Retina (tissue), 1 donor: ENCODE data around the gene TSSK2.

Source experiments
- DNase-seq: peaks from one replicate; pipeline ENCODE4 v3.0.0-alpha.2; 2016

TSSK2 gene

DNA sequence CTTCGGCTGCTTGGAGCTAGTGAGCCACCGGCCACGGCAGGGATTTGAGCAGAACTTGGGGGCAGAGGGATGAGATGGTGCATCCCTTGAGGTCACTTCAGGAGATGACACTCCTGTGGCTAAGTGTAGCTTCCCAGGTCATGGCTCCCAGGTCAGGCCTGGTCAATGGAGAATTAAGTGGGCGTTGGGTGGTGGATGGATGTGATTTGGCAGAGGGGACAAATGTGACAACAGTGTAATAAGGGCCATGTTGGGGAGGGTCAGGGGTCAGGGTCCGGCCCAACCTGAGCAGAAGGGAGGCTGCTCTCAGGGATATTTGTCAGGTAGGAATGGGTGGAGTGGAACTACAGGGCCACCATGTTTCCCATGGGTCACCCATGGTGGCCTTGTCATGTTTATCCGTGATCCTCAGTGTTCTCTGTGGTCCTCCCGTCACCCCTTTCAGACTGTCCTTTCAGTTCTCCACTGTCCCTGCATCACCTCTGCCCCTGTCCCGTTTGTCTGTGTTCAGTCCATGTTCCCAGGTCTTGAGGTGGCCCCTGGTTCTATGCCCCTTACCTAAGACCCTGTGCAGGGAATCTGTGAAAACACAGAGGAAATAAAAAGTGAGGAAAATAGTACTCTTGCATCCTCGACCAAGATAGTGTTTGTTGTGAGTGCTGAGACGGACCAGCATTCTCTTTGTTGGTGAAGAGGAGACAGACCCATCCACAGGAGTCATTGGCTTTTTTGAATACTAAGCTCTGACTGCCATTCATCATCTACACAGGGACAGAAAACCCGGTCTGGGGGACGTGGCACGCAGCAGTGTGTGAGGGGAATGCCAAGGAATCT, 41.3 kb downstream of the TSSK2 start:
- DNase-seq = no peak

DNA sequence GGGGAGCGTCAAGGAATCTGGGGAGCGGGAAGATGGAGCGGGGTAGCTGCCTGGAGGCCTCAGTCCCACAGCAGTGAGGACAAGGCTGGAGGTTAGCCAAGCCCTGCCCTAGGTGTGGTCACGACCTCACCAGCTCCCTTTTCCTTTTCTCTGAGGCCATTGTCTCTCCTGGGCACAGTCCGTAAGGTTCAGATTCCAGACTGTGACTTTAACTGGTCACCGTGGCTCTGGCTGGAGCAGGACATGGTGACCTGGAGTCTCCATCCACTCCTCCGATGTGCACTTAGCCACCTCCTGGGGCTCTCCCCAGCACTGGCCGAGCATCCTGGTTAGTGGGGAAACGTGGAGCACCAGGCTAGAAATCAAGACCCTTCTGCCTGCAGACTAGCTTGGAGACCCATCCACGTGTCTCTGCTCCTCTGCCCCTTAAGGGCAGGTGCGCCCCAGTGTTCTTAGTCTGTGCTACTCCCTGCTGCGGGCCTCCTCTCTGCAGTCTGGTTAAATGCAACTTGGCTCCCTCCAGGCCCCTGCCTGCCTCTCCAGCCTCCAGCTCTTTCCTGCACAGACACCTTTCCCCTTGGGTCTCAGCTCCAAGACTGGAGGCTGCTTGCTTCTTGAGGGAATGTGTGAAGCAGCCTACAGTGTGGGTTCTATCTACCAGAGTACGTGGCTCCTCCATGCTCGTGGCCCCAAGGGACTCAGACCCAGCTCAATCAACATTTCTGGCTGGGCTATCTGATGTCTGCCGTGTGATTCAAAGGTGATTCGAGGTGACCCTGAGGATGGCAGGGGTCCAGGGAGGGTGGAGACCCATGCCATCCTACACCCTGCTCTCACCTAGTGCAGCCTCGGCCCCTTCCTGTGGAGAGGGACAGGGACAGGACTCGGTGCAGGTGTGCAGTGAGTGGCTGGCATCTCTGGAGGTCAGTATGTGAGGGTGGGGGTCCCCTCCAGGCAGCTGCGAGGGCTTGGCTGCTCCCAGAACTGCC, 42.2 kb downstream of the TSSK2 start:
- DNase-seq = no peak

DNA sequence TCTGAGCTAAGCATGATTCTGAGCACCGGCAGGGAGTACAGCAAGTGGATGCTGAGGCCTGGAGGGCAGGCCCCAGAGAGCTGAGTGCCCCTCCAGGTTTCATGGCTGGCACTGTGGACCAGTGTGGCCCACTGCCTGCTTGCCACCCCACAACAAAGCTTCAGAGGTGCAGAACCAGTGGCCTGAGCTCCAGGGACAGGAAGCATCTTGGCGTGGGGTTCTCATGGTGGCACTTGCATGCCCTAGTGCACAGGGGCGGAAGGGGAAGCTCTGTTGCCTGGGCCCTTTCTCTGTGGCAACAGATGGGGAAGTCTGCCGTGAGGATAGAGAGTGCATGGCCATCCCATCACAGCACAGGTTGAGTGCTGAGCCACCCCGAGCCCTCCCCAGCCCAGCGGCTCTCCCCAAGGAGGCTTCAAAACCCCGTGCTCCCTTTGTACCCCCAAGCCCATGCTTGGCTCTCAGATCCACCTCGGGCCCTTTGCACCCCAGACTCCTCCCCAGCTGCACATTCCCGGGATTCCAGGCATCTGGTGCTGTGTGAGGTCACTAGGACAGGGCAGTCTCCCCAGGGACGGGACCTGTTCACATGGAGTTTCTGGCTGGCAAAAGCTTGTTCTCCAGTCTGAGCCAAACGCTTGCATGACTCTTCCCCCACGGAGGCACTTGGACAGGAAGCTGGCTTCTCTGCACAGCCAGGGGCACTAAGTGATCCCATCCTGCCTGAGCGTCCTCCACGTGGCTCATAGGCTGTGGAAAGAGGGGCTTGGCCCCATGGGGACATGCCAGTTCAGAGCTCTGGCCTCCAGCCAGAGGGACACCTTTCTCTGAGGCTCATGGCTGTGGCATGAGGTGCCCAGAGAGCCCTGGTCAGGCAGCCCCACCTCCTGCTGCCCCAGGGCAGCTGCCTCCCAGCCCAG, 43.3 kb downstream of the TSSK2 start:
- DNase-seq = no peak

DNA sequence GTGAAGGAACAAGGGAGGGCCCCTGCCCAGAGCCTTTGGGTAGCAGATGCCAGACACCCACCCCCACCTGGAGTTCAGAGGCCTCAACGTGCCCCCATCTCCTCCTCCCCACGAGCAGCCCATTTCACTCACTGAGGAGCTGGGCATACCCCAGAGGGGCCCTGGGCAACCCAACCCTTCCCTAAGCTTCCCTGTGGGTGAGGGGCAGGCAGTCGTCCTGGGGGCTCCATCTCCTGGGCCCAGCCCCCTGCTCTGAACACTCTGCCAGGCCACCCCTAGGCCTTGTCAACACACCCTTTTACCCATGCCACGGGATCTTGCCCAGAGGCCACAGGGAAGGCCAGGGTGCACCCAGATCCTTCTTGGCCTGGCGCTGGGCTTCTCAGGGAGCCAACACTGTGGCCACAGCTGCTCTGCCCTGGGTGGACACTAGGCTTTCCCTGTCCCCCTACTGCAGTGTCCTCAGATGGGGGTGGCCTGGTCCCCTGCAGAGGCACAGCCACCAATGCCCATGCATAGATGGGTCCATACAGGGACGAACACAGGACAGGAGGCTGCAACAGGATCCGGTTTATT, 44.0 kb downstream of the TSSK2 start:
- no peak for DNase-seq

DNA sequence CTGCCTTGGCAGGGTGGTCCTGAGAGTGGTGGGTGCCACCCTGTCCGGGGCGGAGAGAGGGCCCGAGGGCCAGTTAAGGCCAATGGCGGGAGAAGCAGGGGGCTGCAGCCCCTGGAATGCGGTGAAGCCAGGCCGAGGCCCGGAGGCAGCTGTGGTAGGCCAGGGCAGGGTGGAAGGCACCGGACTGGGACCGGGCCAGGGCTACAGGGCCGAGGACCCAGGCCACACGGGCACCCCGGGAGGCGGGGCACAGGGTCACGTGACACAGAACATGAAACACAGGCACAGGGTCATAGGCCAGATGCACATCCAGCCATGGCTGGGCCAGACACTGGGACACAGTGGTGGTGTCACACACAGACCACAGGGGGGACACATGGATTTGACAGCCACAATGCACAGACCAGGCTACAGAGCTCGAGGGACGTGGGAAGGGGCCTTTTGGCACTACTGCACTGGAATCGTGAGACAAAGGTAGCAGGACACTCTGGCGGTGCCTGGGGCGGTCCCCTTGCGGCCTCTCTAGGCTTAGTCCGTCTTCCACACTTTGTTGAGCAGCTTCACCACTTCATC, 44.6 kb downstream of the TSSK2 start:
- DNase-seq = no peak

DNA sequence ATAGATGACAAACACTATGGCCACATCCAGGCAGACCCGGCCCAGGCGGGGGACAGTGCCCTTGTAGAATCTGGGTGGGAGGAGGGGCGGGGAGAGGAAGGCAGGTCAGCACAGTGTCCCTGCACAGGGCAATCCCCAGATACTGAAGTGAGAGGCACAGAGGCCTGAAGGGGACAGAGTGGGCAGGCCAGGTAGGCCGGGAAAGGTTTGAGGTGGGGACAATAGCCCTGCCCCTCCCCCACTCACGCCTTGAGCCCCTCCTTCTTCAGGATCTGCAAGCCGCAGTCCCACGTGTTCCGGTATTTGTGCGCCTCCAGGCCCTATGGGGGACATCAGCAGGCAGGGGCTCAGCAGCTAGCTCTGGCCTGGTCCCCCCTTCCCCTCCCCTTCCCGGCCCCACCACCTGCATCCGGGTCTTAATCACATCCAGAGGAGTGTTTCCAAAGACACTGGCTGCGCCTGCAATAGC, 45.1 kb downstream of the TSSK2 start:
- DNase-seq = no peak

DNA sequence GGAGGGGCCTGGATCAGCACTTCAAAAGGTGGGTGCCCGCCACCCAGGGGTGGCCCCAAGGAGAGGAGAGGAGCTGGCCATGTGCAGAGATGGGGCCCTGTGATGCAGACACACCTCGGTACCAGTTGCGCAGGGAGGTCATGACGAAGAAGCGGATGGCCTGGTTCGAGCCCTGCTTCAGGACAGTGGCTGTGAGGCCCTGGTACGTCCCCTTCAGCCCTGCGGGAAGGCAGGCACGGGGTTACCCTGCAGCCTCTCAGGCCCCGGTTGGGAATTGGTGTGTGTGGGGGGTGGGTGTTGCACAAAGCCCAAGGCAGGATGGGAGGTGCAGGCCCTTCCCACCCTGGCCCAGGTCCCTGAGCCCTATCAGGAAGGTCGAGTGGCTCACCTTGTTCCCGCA, 45.6 kb downstream of the TSSK2 start:
- DNase-seq = no peak

DNA sequence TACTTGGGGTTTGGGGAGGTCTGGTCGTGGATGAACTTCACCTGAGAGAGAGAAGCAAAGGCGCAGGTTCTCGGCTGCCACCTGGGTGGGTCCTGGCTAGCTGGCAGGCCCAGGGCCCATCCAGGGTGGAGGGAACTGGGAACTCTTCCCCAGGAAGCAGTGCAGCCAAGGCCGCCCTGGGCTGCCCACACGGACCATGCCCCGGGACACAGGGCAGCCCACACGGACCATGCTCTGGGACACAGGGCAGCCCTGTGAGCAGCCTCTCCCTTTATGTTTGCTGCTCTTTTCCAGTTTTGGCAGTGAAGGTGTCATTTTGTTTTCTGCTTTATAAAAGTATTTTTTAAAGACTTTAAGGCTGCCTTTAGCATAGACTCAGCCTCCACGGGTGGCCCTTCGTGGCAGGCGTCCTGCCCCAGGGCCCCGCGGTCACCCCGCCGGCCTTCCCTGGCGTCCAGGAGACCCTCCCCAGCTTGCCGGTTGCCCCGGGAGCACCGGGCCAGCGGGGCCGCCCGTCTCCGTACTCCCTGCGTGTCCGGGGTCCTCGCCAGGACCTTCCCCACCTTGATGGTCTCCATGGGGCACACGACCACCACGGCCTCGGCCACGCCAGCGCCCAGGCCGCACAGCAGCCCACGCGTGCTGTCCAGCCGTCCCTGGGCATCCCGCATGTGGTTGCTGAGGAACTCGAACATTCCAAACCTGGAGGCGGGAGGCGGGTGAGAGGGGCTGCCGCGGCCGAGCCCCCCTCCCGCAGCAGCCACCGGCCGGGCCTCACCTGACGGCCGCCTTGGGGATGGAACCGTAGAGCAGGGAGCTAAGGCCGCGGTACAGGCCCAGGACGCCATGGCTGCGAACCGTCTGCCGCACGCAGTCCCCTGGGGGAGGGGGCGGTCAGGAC, 46.3 kb downstream of the TSSK2 start:
- no peak for DNase-seq

DNA sequence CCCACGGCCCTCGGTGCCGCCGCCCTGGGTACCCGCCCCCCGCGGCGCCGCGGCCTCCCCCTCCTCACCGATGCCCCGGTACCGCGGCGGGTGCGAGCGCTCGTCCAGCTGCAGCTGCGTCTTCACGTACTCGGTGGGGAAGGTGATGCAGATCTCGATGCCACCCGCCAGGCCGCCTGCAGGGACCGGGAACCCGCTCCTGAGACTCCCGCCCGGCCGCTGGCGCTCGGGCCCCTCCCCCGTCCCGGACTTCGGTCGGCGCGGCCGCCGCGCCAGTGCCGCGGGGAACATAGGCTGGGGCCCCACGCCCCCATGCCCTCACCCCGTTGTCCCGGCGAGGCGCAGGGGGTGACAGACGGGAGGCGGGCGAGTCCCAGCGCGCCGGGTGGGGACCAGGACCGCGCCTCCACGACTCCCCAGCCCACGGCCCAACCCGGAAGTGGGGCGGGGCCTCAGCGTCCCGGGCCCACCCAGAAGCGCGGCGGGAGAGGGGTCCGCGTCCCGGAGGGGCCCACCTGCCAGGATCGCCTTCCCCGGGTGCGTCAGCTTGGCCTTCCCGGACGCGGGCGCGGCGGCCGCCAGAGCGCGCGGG, 47.1 kb downstream of the TSSK2 start:
- peak; percentile 72 for DNase-seq

DNA sequence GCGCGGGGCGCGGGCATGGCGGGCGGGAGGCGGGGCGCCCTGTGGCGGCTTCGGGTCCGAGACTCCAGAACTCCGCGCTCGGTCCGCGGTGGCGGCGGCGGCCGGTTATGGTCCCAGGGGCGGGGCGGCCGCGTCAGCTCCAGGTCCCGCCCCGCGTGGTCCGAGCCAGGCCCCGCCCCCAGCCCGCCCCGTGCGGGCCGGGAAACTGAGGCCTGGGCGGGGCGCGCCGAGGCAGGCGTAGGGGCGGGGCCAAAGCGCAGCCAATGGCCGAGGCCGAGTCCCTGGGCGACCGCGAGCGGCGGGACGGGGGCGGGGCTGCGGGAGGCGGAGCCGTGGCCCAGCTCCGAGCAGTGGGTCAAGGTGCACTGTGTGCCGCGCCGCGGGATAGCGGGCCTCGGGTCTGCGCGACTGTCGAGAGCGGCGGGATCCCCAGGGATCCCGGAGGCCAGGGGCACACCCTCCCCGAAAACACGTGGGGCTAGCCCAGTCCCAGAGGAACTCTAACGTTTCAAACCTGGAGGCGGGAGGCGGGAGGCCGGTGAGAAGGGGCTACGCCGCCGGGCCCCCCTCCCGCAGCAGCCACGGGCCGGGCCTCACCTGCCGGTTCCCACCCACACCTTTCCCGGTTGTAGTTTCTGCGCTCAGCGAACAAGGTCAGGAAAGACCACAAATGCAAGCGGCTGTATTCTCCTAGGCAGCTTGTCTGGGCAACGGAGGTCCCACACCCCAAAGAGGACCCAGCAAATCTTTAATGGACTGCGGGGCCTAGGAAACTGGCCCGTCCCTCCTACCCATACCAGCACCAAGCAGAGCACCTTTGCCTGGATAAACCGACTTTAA, 47.8 kb downstream of the TSSK2 start, which contains the start of gene SLC25A1:
Gene SLC25A1 (minus strand): TSS at position 80 of the 840 bp plus-strand sequence. CDS start 63 bp downstream, at position 17.
- peak; percentile 86 for DNase-seq

DNA sequence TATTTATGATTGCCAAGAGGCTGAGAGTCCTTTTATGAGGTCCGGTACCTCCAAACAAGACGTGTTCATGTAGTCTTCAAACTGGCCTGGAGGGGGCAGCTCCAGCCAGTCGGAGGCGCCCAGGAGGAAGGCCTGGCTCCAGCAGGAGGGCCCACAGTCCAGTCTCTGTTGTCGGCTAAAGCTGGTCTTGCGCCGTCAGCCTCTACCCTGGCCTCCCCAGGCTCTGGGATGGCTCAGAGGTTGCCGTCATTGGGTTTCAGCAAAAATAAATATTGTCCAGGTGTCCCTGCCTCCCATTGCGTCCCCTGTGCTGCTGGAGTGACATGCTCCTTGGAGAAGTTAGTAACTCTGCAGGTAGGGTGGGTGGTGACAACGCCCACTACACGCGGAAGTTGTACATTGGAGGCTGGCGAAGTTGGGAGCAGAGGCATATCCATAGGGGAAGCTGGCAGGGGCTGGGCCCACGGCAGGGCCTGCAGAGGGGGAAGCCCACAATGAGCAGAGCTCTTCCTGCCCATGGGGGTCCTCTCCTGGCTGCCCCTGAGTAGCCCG, 48.5 kb downstream of the TSSK2 start:
- DNase-seq = peak; percentile 86

DNA sequence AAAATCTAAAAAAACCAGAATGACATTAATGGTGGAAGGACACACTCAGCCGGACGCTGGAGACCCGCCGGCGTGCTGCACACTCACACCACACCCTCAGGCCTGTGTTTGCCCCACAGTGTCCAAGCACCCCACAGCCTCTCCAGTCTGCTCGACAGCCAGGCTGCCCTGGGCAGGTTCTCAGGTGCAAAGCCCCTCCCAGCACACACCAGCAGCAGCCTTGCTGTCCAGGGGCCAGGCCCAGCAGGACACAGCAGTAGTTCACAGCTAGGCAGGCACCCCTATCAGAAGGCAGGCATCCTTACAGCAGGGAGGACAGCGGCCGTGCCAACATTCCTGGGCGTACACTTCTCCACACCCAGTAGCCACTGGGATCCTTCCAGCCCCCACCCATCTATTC, 49.1 kb downstream of the TSSK2 start:
- DNase-seq = no peak

DNA sequence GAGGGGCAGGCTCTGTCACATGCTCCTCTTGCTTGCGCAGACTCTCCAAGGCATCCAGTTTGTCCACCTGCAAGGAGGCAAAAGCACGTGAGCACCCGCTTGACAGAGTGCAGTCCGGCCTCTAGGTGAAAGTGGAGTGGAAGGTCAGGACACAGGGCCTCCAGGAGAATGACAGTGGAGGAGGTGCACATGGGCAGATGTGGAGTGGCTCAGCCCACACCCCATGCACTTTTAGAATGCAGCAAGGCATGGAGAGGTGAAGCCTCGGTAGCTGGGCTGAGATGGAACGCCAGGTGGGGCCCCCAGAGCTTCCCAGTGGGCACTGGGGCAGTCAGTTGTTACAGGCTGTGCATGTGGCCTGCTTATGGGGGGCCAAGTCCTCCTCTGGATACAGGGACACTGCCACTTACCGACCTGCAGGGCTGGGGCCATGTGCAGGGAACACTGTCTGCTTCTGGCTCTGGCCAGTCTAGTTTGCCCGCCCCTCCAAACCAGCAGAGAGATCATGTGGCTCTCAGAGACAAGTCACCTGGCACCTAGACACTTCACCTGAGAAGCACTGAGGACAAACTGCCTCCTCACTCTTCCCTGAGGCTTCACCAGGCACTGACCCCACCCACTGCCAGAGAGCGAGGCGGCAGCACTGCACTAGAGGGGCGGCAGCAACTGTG, 49.8 kb downstream of the TSSK2 start:
- no peak for DNase-seq

DNA sequence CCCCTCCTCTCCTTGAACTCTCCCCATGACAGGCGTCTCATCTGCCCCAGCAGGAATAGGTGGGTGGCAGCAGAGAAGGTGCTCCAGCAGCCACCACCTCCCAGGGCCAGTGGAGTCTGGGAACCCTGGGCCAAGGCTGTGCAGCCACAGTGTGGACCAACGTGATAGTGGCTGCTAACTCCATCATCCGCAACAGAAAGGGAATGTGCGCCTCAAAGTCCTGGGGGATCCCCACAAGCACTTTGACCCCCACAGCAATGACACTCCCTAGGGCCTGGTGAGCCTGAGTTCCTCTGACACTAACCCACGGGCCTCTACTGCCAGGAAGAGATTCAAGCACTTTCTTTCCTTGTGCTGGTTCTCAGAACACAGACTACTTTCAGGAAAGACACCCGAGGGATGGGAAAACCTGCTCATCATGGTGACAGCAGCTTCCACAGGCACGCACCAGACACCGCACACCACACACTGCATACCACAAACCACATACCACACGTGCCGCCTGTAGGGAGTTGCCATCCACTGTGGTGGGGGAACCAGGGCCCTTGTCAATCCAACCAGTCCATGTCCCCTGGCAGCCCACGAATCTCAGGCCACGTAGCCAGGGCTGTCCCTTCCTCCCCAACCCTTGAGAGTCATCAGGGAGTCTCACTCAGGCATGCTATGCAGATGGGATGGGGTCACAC, 50.8 kb downstream of the TSSK2 start:
- DNase-seq = no peak
